Measurements from ENCODE around the gene ZNF524.
A peak's percentile ranks its signal among the peaks of the same experiment; 100 is the strongest.

ZNF524 gene

GRCh38 chr19:55599842-55600661 lies at the start of gene ZNF524:
TSS of gene ZNF524 (plus strand) at chr19:55600288. CDS start at chr19:55602113, 1,825 bp downstream.
- peak within 1 kb of the TSS; percentile 87 for H3K4me3 ChIP-seq (ENCODE audit: low read length)
- TF ChIP-seq CTCF (conservative IDR thresholded peaks at IDR 0.05; ENCODE audit: low read depth, low read length): no peak
- DNase-seq (ENCODE audit: low read depth): no peak

GRCh38 chr19:55550321-55550650 lies 49.8 kb upstream of the ZNF524 start:
- no peak for TF ChIP-seq CTCF (conservative IDR thresholded peaks at IDR 0.05; ENCODE audit: low read depth, low read length)
- DNase-seq (ENCODE audit: low read depth): no peak
- H3K4me3 ChIP-seq (ENCODE audit: low read length): no peak overlapping the region

- H3K4me3 ChIP-seq (ENCODE audit: low read length): no peak overlapping the region
- DNase-seq (ENCODE audit: low read depth): no peak
- no peak for TF ChIP-seq CTCF (conservative IDR thresholded peaks at IDR 0.05; ENCODE audit: low read depth, low read length)
Measured at GRCh38 chr19:55552206-55552605, 47.9 kb upstream of the ZNF524 start.

GRCh38 chr19:55552620-55553019 lies 47.5 kb upstream of the ZNF524 start:
- H3K4me3 ChIP-seq (ENCODE audit: low read length): no peak overlapping the region
- DNase-seq (ENCODE audit: low read depth): peak; percentile 86
- no peak for TF ChIP-seq CTCF (conservative IDR thresholded peaks at IDR 0.05; ENCODE audit: low read depth, low read length)

GRCh38 chr19:55553217-55554182 lies 46.6 kb upstream of the ZNF524 start:
- DNase-seq (ENCODE audit: low read depth): no peak
- no peak overlapping the region for H3K4me3 ChIP-seq (ENCODE audit: low read length)
- TF ChIP-seq CTCF (conservative IDR thresholded peaks at IDR 0.05; ENCODE audit: low read depth, low read length): no peak

- no peak for TF ChIP-seq CTCF (conservative IDR thresholded peaks at IDR 0.05; ENCODE audit: low read depth, low read length)
- DNase-seq (ENCODE audit: low read depth): no peak
- no peak overlapping the region for H3K4me3 ChIP-seq (ENCODE audit: low read length)
Measured at GRCh38 chr19:55554302-55554701, 45.8 kb upstream of the ZNF524 start.
